PFSK-1 (cell line): ENCODE results near the gene ZFP57.

ENCODE experiments used
- FOXP2 ChIP-seq: optimal IDR thresholded peaks from 2 replicates; pipeline ENCODE3; 2011; ENCODE audit warnings: borderline replicate concordance, control low read depth, inconsistent platforms; ENCODE audit not compliant: insufficient read depth; ENCODE audit errors: extremely low read length, extremely low read depth
- POLR2AphosphoS5 ChIP-seq: IDR thresholded peaks from 2 replicates; pipeline ENCODE4 v1.6.1; 2012; ENCODE audit warnings: low read depth, mild to moderate bottlenecking, control low read depth, low read length, moderate library complexity
- REST ChIP-seq, 2 experiments: IDR thresholded peaks; 2 replicates each; pipeline versions ENCODE4 v1.6.1 to v1.8.0; 2011 to 2012; ENCODE audit warnings: low read depth in 2 of 2, low read length in 2 of 2, control low read depth in 1 of 2, inconsistent platforms in 1 of 2, mild to moderate bottlenecking in 1 of 2, moderate library complexity in 1 of 2; ENCODE audit not compliant: insufficient read depth in 1 of 2
- SIN3A ChIP-seq: IDR thresholded peaks from 2 replicates; pipeline ENCODE4 v1.6.1; 2012; ENCODE audit warnings: mild to moderate bottlenecking, low read length, moderate library complexity, borderline replicate concordance; ENCODE audit not compliant: insufficient read depth
- TAF1 ChIP-seq: IDR thresholded peaks from 2 replicates; pipeline ENCODE4 v1.6.1; 2012; ENCODE audit warnings: low read length, control low read depth, borderline replicate concordance; ENCODE audit not compliant: insufficient read depth

Gene ZFP57

DNA sequence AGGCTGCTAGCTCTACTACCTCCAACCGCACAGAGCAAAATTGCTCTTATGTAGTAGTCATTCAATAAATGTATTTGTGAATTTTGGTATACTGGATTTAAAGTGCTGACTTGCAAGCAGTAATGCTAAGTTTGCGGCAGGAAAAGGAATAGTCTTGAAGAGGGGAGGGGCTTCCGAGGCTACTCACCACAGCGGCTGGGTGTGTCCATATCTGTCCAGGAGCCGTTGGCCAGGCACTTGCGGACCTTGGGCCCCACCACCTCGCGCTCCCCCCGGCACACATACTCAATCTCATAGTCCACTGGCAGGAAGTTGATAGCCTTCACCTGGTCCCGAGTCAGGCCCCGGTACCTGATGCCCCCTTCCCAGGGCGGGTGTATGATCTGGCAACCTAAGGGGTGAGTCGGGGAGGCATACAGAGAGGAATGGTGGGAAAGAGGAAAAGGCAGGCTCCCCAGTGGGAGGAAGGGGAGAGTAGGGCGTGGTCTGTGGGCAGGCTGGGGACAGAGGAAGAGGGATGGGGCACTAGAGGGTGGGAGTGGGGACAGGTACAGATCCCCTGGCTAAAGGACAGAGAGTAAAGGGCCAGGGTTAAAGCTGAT lies 49.6 kb downstream of the ZFP57 start:
- TF ChIP-seq POLR2AphosphoS5 (no peak), SIN3A (no peak)

DNA sequence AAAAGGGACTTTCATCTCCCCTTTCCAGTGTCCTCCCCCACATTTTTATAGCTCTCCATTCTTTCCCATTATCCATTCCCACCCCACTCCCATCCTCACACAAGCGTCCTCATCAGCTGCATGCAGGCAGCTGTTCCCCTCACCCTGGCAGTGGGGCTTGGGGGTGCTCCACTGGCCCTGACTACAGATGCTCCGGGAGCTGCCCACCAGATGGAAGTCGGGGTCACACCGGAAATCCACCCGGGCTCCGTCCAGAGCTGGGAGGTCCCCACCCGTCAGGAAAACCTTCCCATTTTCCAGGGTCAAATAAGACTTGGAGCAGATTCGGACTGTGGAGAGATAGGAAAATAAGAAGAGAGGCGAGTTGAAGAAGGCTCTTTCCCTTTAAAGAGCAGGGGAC lies 50.6 kb downstream of the ZFP57 start:
- TF ChIP-seq FOXP2: no peak
- no peak for TF ChIP-seq SIN3A
- no peak for TF ChIP-seq POLR2AphosphoS5
- no peak for TF ChIP-seq TAF1
- no peak for TF ChIP-seq REST (IDR thresholded peaks at IDR 0.05; ENCODE audit: insufficient read depth in 1 of 2, low read depth in 2 of 2, low read length in 2 of 2)

DNA sequence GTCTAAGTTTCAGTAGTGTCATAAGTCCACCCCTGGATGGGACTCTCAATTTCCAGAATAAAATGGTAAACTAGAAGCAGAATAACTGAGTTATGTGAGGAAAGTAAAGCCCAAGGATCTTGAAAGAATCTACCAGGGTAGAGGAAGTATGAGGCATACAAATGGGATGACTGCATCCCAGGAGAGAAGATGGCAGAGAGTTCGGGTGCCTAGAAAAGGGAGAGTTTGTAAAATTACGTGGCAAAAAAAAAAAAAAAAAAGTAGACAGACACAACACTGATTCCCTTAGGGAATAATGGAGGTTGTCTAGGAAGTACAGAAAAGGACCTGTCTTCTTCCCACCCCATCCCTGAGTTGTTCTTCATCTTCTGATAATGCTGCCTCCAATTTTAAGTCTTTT lies 51.4 kb downstream of the ZFP57 start:
- TF ChIP-seq POLR2AphosphoS5 (no peak), REST (IDR thresholded peaks at IDR 0.05; ENCODE audit: insufficient read depth in 1 of 2, low read depth in 2 of 2, low read length in 2 of 2) (no peak), FOXP2 (no peak), TAF1 (no peak), SIN3A (no peak)

DNA sequence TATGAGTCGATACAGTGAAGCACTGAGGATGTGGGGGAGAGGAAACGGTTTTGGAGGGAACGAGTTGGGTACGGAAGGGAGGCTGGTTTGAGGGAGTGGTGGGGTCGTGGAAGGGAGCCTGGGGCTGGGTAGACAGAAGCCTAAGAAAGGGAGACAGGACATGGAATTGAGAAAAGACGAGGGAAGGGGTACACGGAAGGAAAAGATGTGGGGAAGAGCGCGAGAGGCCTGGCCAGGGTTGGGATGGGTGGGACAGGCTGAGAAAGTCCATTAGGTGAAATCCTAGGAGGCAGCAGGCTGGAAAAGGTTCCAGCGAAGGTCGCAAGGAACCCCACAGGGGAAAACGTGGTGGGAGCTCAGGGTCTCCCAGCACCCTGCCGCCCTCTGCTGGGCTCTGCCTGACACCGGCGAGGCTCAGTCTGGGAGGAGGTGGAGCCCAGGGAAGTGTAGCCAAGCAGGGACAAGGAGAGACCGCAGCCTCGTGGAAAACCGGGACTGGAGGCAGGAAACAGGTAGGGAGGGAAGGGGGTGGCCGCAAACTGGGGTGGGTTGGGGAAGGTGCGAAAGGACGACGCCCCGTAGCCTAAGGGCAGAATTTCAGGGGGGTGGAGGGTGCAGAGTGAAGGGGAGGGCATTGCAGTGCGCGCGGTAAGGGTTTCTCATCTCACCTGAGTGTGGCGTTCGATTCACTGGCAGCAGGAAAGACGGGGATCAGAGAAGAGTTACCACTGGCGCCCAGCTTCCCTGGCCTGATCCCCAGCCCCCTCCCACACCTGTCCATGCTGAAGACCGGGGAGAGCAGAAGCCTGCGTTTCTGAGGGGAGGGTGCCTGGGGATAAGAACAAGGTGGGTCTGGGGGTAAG lies 52.3 kb downstream of the ZFP57 start:
- TF ChIP-seq POLR2AphosphoS5: peak; percentile 53; the same call in 1 of the 2 replicates
- TF ChIP-seq FOXP2: no peak
- 0 out of 4 replicates have a peak, but pooled peaks of 1 of the 2 experiments have one; percentile 20 for TF ChIP-seq REST (IDR thresholded peaks at IDR 0.05; ENCODE audit: insufficient read depth in 1 of 2, low read depth in 2 of 2, low read length in 2 of 2)
- TF ChIP-seq SIN3A: 0 out of 2 replicates have a peak, but pooled peaks have one; percentile 47

DNA sequence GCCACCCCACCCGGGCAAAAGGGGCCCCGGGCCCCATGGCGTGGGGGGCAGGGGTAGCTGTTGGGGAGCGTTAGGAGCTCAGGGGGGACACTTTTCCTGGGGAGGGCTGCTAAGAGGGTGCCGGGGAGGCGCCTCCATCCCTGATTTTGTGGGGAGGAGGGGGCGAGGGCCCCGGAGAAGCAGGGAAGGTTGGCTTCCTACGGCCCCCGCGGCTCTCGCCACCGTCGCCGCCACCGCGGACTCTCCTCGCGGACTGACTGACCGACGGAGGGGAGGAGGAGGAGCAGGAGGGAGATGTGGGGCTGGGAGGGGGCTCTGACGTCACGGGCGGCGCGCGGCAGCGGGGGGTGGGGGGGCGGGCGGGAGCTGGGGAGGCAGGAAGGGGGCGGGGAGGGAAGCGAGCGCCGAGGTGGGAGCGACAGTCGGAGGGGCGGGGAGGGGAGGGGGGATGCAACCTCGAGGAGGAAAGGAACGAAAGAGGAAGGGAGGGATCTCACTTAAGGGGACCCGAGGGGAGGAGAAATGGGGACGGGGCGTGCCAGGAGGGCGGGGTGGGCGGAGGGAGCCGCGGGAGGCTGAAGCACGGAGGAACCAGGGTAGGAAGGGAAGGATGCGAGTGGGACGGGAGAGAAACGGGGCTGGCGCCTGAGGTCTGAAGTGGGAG lies 53.1 kb downstream of the ZFP57 start:
- no peak for TF ChIP-seq REST (IDR thresholded peaks at IDR 0.05; ENCODE audit: insufficient read depth in 1 of 2, low read depth in 2 of 2, low read length in 2 of 2)
- no peak for TF ChIP-seq SIN3A
- TF ChIP-seq POLR2AphosphoS5: peak; percentile 92
- peak; percentile 66; the same call in 1 of the 2 replicates for TF ChIP-seq TAF1
- peak; percentile 52 for TF ChIP-seq FOXP2
